OCI-LY7 (cell line): ENCODE data around the gene C9orf57. TPM values are rescaled to one million over a fixed set of nuclear protein-coding genes. Genes with fewer than 3 reads are reported as not detected.

ENCODE experiments used
- BruUV-seq: library from RNA; stranded (reverse); fragments of 400-500 nt; replicated peaks from 2 replicates; lab custom pipeline; 2021; lab: Mats Ljungman, UMichigan
- CTCF ChIA-PET: fragments of 300-600 bp; sonication (Branson Sonifier 250); formaldehyde crosslinking; loops from one replicate; lab custom pipeline; 2022; ENCODE audit warnings: antibody characterized with exemption; ENCODE audit not compliant: unreplicated experiment; lab: Charles Lee
- POLR2A ChIA-PET: fragments of 300-600 bp; sonication (Branson Sonifier 250); formaldehyde crosslinking; loops from one replicate; lab custom pipeline; 2022; ENCODE audit warnings: antibody characterized with exemption; lab: Charles Lee
- DNase-seq: peaks from one replicate; pipeline ENCODE4 v3.0.0-alpha.2; 2015; ENCODE audit warnings: low spot score
- H2AFZ ChIP-seq: fragments of 200-600 bp; sonication (generic), shearing (Covaris generic); 2 replicates; pipeline ENCODE4 v1.6.1; 2014; ENCODE audit warnings: mild to moderate bottlenecking, antibody characterized with exemption, low read length, moderate library complexity
- H3K27ac ChIP-seq: fragments of 200-600 bp; sonication (generic); 2 replicates; pipeline ENCODE4 v1.5.1; 2014; ENCODE audit warnings: mixed run types, low read depth, mild to moderate bottlenecking, moderate library complexity, low read length, inconsistent platforms; ENCODE audit not compliant: poor library complexity, severe bottlenecking
- H3K36me3 ChIP-seq: fragments of 200-600 bp; sonication (generic); 2 replicates; pipeline ENCODE4 v1.6.1; 2014; ENCODE audit warnings: mild to moderate bottlenecking, antibody characterized with exemption, low read length, moderate library complexity, mixed read lengths; ENCODE audit not compliant: insufficient read depth
- H3K4me1 ChIP-seq: fragments of 200-600 bp; sonication (generic); 2 replicates; pipeline ENCODE4 v1.5.1; 2014; ENCODE audit warnings: mild to moderate bottlenecking, low read length; ENCODE audit not compliant: insufficient read depth, poor library complexity, severe bottlenecking
- H3K4me2 ChIP-seq: fragments of 200-600 bp; sonication (generic); 2 replicates; pipeline ENCODE4 v1.6.1; 2014; ENCODE audit warnings: mild to moderate bottlenecking, low read length
- H3K4me3 ChIP-seq: fragments of 200-600 bp; sonication (generic); 2 replicates; pipeline ENCODE4 v1.5.1; 2014; ENCODE audit warnings: mild to moderate bottlenecking, low read depth, low read length; ENCODE audit not compliant: poor library complexity, severe bottlenecking
- H3K79me2 ChIP-seq: fragments of 200-600 bp; sonication (generic); 2 replicates; pipeline ENCODE4 v1.6.1; 2016; ENCODE audit warnings: low read depth, mild to moderate bottlenecking, low read length, moderate library complexity, mixed read lengths; ENCODE audit not compliant: insufficient read depth
- H3K9me2 ChIP-seq: fragments of 200-600 bp; sonication (generic); 2 replicates; pipeline ENCODE4 v1.6.1; 2016; ENCODE audit warnings: mild to moderate bottlenecking, low read length, mixed read lengths; ENCODE audit not compliant: insufficient read depth
- H3K9me3 ChIP-seq: fragments of 200-600 bp; sonication (generic); 2 replicates; pipeline ENCODE4 v1.6.1; 2014; ENCODE audit warnings: mild to moderate bottlenecking, mixed run types, low read length, mixed read lengths
- H4K20me1 ChIP-seq: fragments of 200-600 bp; sonication (generic); 2 replicates; pipeline ENCODE4 v1.6.1; 2014; ENCODE audit warnings: mild to moderate bottlenecking, antibody characterized with exemption, low read length, moderate library complexity, mixed read lengths; ENCODE audit not compliant: insufficient read depth
- EZH2phosphoT487 ChIP-seq: fragments of 200-600 bp; sonication (generic); IDR thresholded peaks from 2 replicates; pipeline ENCODE4 v1.6.1; 2018; ENCODE audit warnings: low read depth, borderline replicate concordance, mild to moderate bottlenecking, mixed run types, antibody characterized with exemption, low read length, moderate library complexity, mixed read lengths
- intact Hi-C: fragments of 100-400 bp; cut with micrococcal nuclease; formaldehyde crosslinking; loops from one replicate; pipeline ENCODE4 v1.10.0; 2022; ENCODE audit not compliant: unreplicated experiment
- small RNA-seq: library from RNA; depleted of rRNA; stranded (forward); fragments of <200 nt; gene quantifications from one replicate; pipeline ENCODE3, GENCODE V24; 2014
- total RNA-seq, 2 experiments: library from RNA; depleted of rRNA in 1 of 2; stranded (reverse); fragments of >200 nt in 1 of 2; shearing (Covaris generic) in 1 of 2; gene quantifications; 2 replicates each; pipeline ENCODE4 v1.2.3, GENCODE V29; 2014 to 2022
- TF ChIP-seq, protein P1 (sequence below): fragments of 200-600 bp; sonication (generic); conservative IDR thresholded peaks from 2 replicates; pipeline ENCODE4 v1.5.1; 2014; ENCODE audit warnings: mild to moderate bottlenecking, antibody characterized with exemption, low read length, moderate library complexity, mixed read lengths

Gene C9orf57
- total RNA-seq, 2 experiments from 2014 or later, result not detected

DNA sequence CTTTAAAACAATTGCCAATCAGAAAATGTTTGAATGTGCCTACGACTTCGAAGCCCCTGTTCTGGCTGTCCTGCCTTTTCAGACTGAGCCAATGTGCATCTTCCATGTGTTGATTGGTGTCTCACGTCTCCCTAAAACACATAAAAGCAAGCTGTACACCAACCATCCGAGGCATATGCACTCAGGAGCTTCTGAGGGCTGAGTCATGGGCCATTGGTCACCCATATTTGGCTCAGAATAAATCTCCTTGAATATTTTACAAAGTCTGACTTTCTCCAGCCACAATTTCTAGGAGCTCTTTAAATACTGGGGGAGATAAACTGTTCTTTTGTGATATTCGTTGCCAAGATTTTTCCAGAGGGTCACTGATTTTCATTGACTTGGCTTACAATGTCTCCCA, 53.9 kb downstream of the C9orf57 start:
- Histone ChIP-seq H3K79me2 (no peaks in the 10 kb centered on the region), H3K27ac (no peak overlapping the region), H3K4me3 (no peak overlapping the region), H3K9me2 (no peaks in the 10 kb centered on the region), H3K9me3 (no peaks in the 10 kb centered on the region), H3K4me1 (no peaks in the 10 kb centered on the region), H3K36me3 (no peaks in the 10 kb centered on the region), H2AFZ (no peak overlapping the region), H3K4me2 (no peak overlapping the region), H4K20me1 (no peaks in the 10 kb centered on the region)
- ChIA-PET CTCF (no interaction called here), POLR2A (no interaction called here)
- TF ChIP-seq, protein P1, sequence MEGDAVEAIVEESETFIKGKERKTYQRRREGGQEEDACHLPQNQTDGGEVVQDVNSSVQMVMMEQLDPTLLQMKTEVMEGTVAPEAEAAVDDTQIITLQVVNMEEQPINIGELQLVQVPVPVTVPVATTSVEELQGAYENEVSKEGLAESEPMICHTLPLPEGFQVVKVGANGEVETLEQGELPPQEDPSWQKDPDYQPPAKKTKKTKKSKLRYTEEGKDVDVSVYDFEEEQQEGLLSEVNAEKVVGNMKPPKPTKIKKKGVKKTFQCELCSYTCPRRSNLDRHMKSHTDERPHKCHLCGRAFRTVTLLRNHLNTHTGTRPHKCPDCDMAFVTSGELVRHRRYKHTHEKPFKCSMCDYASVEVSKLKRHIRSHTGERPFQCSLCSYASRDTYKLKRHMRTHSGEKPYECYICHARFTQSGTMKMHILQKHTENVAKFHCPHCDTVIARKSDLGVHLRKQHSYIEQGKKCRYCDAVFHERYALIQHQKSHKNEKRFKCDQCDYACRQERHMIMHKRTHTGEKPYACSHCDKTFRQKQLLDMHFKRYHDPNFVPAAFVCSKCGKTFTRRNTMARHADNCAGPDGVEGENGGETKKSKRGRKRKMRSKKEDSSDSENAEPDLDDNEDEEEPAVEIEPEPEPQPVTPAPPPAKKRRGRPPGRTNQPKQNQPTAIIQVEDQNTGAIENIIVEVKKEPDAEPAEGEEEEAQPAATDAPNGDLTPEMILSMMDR, result no peak
- TF ChIP-seq EZH2phosphoT487, result no peak
- no peak for DNase-seq
- intact Hi-C loops, result no loop called here
- no TSS peak for BruUV-seq

DNA sequence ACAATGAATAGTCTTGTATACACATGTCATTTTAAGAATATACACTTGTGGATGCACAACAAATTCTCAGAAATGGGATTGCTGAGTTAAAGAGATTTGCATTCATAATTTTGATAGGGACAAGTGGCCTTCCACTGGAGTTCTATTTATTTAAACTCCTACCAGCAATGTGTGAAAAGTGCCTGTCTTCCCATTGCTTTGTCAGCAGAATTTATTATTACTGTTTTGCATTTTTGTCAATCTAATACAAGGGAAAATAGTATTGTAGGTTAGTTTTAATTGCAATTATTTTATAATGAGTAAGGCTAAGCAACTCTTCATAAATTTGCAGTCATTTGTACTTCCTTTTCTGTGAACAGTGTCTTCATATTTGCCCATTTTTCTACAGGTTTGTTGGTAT, 55.0 kb downstream of the C9orf57 start:
- H3K27ac ChIP-seq, result no peak overlapping the region

More for the DNA sequence above, 55.0 kb downstream of the C9orf57 start:
- Histone ChIP-seq H3K4me1 (no peaks in the 10 kb centered on the region), H2AFZ (no peak overlapping the region), H3K36me3 (no peaks in the 10 kb centered on the region), H3K79me2 (no peaks in the 10 kb centered on the region), H3K9me2 (no peaks in the 10 kb centered on the region), H4K20me1 (no peaks in the 10 kb centered on the region), H3K4me2 (no peak overlapping the region), H3K4me3 (no peak overlapping the region), H3K9me3 (no peaks in the 10 kb centered on the region)
- intact Hi-C loops, result no loop called here
- BruUV-seq, result no TSS peak
- DNase-seq, result no peak
- CTCF ChIA-PET, result no interaction called here
- TF ChIP-seq, protein P1, result no peak
- TF ChIP-seq EZH2phosphoT487, result no peak
- POLR2A ChIA-PET, result interaction anchor here (1.1 kb wide), 1 partner anchor 11 kb away, joined by 6 read pairs; no protein-coding TSS in a partner anchor

Small RNA genes within 50 kb of the gene (small RNA-seq; reads per million reads assigned to genes)
- not detected for gene HSPB1P1

Other genes starting within 250 kb of the C9orf57 start
- 28.3 and 31.0 TPM in 2 replicates for gene ABHD17B, start 149.4 kb downstream of the C9orf57 start, total RNA-seq (2014; rRNA removed; shearing (Covaris generic))
- gene ABHD17B, start 149.4 kb downstream of the C9orf57 start, total RNA-seq (2022), result 47.7 and 51.8 TPM in 2 replicates
- 5.6 and 8.7 TPM in 2 replicates for gene C9orf85, start 149.0 kb downstream of the C9orf57 start, total RNA-seq (2014; rRNA removed; shearing (Covaris generic))
- gene C9orf85, start 149.0 kb downstream of the C9orf57 start, total RNA-seq (2022), result 12.1 and 14.2 TPM in 2 replicates
- not detected in 2 replicates for gene GDA, start 88.8 kb upstream of the C9orf57 start, total RNA-seq (2014; rRNA removed; shearing (Covaris generic))
- not detected in 2 replicates for gene GDA, start 88.8 kb upstream of the C9orf57 start, total RNA-seq (2022)